HG03108 (cell line): ENCODE results near the gene AKAP13.

Source experiments
- ATAC-seq: cut with Tn5 transposase; IDR thresholded peaks from one replicate; pipeline ENCODE4 v1.9.1; 2021; ENCODE audit warnings: moderate library complexity; ENCODE audit not compliant: unreplicated experiment

Gene AKAP13

GRCh38 chr15:85758655-85758978, 378.2 kb downstream of the AKAP13 start:
- no peak for ATAC-seq

- ATAC-seq = no peak
These were observed 379.0 kb downstream of the AKAP13 start for GRCh38 chr15:85759376-85759775.

GRCh38 chr15:85760049-85760448, 379.6 kb downstream of the AKAP13 start:
- no peak for ATAC-seq

GRCh38 chr15:85760531-85761371, 380.3 kb downstream of the AKAP13 start:
- ATAC-seq = no peak

- ATAC-seq = no peak
These were observed 381.2 kb downstream of the AKAP13 start for GRCh38 chr15:85761635-85762034.

GRCh38 chr15:85762039-85762755, 381.8 kb downstream of the AKAP13 start:
- ATAC-seq = no peak

- ATAC-seq = no peak
These were observed 382.3 kb downstream of the AKAP13 start for GRCh38 chr15:85762756-85763127.

- no peak for ATAC-seq
These were observed 382.8 kb downstream of the AKAP13 start for GRCh38 chr15:85763157-85763556.

GRCh38 chr15:85763673-85764633, 383.6 kb downstream of the AKAP13 start:
- no peak for ATAC-seq

- no peak for ATAC-seq
These were observed 384.4 kb downstream of the AKAP13 start for GRCh38 chr15:85764649-85765277.

GRCh38 chr15:85766001-85766831, 385.8 kb downstream of the AKAP13 start:
- no peak for ATAC-seq

- no peak for ATAC-seq
These were observed 387.6 kb downstream of the AKAP13 start for GRCh38 chr15:85767785-85768529.

GRCh38 chr15:85768595-85769168, 388.3 kb downstream of the AKAP13 start:
- no peak for ATAC-seq

GRCh38 chr15:85769182-85769900, 388.9 kb downstream of the AKAP13 start:
- ATAC-seq = no peak

GRCh38 chr15:85770096-85771041, 390.0 kb downstream of the AKAP13 start:
- ATAC-seq = no peak

- no peak for ATAC-seq
These were observed 390.9 kb downstream of the AKAP13 start for GRCh38 chr15:85771271-85771670.

- ATAC-seq = no peak
These were observed 391.5 kb downstream of the AKAP13 start for GRCh38 chr15:85771781-85772445.
